Sigmoid colon (tissue), 4 donors: ENCODE measurements around the gene KCNK13.

ENCODE experiments used
- CTCF ChIP-seq, 4 experiments: fragments of 450-650 bp in 3 of 4; fragments of 200-600 bp in 1 of 4; IDR thresholded peaks; one replicate each; pipeline ENCODE4 v1.5.1; 2016 to 2019; ENCODE audit warnings: antibody characterized with exemption in 4 of 4, mild to moderate bottlenecking in 3 of 4, moderate library complexity in 2 of 4
- EP300 ChIP-seq, 4 donors: sonication (generic); formaldehyde crosslinking; IDR thresholded peaks; one replicate each; pipeline ENCODE4 v1.6.1; 2017; ENCODE audit warnings: antibody characterized with exemption in 4 of 4
- POLR2AphosphoS5 ChIP-seq, 4 donors: sonication (generic); formaldehyde crosslinking; IDR thresholded peaks; one replicate each; pipeline ENCODE4 v1.6.1; 2017; ENCODE audit warnings: antibody characterized with exemption in 4 of 4

GRCh38 chr14:90107789-90108188 lies 46.0 kb downstream of the KCNK13 start:
- TF ChIP-seq EP300 (IDR thresholded peaks at IDR 0.05), result no peak
- TF ChIP-seq POLR2AphosphoS5 (IDR thresholded peaks at IDR 0.05), result no peak
- no peak for TF ChIP-seq CTCF (IDR thresholded peaks at IDR 0.05)
